Measurements from ENCODE around the gene NATD1. TPM values are rescaled to one million over a fixed set of nuclear protein-coding genes. Genes with fewer than 3 reads are reported as not detected.

Gene NATD1
- total and polyA plus RNA-seq, 2 experiments from 2014 or later: 5.0 to 6.7 TPM

GRCh38 chr17:21271454-21272183 lies 18.4 kb upstream of the NATD1 start:
- H2AFZ ChIP-seq: no peak overlapping the region
- no peaks in the 10 kb centered on the region for H3K9me3 ChIP-seq (ENCODE audit: low read depth)
- no peak for DNase-seq (ENCODE audit: low spot score)
- H3K4me1 ChIP-seq (ENCODE audit: insufficient read depth): peaks cover 6% of the 10 kb centered on the region
- H3K4me3 ChIP-seq: no peak overlapping the region
- H3K9me2 ChIP-seq (replicated peaks; ENCODE audit: insufficient read depth): no peaks in the 10 kb centered on the region
- no peaks in the 10 kb centered on the region for H3K79me2 ChIP-seq
- no peak overlapping the region for H3K4me2 ChIP-seq
- no peak overlapping the region for H3K27ac ChIP-seq
- no peak for TF ChIP-seq EZH2phosphoT487 (IDR thresholded peaks at IDR 0.05; ENCODE audit: low read depth, severe bottlenecking, unreplicated experiment)
- no peak for TF ChIP-seq CTCF (IDR thresholded peaks at IDR 0.05; ENCODE audit: poor library complexity)
- no peak for TF ChIP-seq EZH2 (IDR thresholded peaks at IDR 0.05; ENCODE audit: borderline replicate concordance)
- no peaks in the 10 kb centered on the region for H3K36me3 ChIP-seq (replicated peaks; ENCODE audit: insufficient read depth, low read depth)
- WGBS (ENCODE audit: low lambda C conversion rate, missing lambda C conversion rate): 96% methylated on average over 10 of the region's 10 CpGs
- no peaks in the 10 kb centered on the region for H4K20me1 ChIP-seq (ENCODE audit: insufficient read depth, poor library complexity, severe bottlenecking)
- H3K27me3 ChIP-seq: no peaks in the 10 kb centered on the region

- Histone ChIP-seq H3K9me3 (ENCODE audit: low read depth) (no peaks in the 10 kb centered on the region), H3K27ac (no peak overlapping the region), H3K36me3 (replicated peaks; ENCODE audit: insufficient read depth, low read depth) (no peaks in the 10 kb centered on the region), H3K4me1 (ENCODE audit: insufficient read depth) (no peaks in the 10 kb centered on the region), H3K4me2 (no peak overlapping the region), H3K9me2 (replicated peaks; ENCODE audit: insufficient read depth) (no peaks in the 10 kb centered on the region), H3K4me3 (no peak overlapping the region), H3K79me2 (no peaks in the 10 kb centered on the region), H3K27me3 (no peaks in the 10 kb centered on the region), H4K20me1 (ENCODE audit: insufficient read depth, poor library complexity, severe bottlenecking) (no peaks in the 10 kb centered on the region), H2AFZ (no peak overlapping the region)
- DNase-seq (ENCODE audit: low spot score): no peak
- TF ChIP-seq EZH2 (IDR thresholded peaks at IDR 0.05; ENCODE audit: borderline replicate concordance) (no peak), CTCF (IDR thresholded peaks at IDR 0.05; ENCODE audit: poor library complexity) (no peak), EZH2phosphoT487 (IDR thresholded peaks at IDR 0.05; ENCODE audit: low read depth, severe bottlenecking, unreplicated experiment) (no peak)
- WGBS (ENCODE audit: low lambda C conversion rate, missing lambda C conversion rate): 71% methylated on average over 8 of the region's 8 CpGs
These were observed 16.2 kb upstream of the NATD1 start for GRCh38 chr17:21269394-21269793.

- H3K4me3 ChIP-seq: no peak overlapping the region
- H3K4me2 ChIP-seq: no peak overlapping the region
- no peaks in the 10 kb centered on the region for H3K9me3 ChIP-seq (ENCODE audit: low read depth)
- H3K27me3 ChIP-seq: no peaks in the 10 kb centered on the region
- H2AFZ ChIP-seq: no peak overlapping the region
- H3K36me3 ChIP-seq (replicated peaks; ENCODE audit: insufficient read depth, low read depth): no peaks in the 10 kb centered on the region
- no peak overlapping the region for H3K27ac ChIP-seq
- no peaks in the 10 kb centered on the region for H3K9me2 ChIP-seq (replicated peaks; ENCODE audit: insufficient read depth)
- TF ChIP-seq CTCF (IDR thresholded peaks at IDR 0.05; ENCODE audit: poor library complexity) (no peak), EZH2phosphoT487 (IDR thresholded peaks at IDR 0.05; ENCODE audit: low read depth, severe bottlenecking, unreplicated experiment) (no peak), EZH2 (IDR thresholded peaks at IDR 0.05; ENCODE audit: borderline replicate concordance) (no peak)
- no peaks in the 10 kb centered on the region for H4K20me1 ChIP-seq (ENCODE audit: insufficient read depth, poor library complexity, severe bottlenecking)
- H3K4me1 ChIP-seq (ENCODE audit: insufficient read depth): no peaks in the 10 kb centered on the region
- H3K79me2 ChIP-seq: no peaks in the 10 kb centered on the region
- DNase-seq (ENCODE audit: low spot score): no peak
- WGBS (ENCODE audit: low lambda C conversion rate, missing lambda C conversion rate): 71% methylated on average over 7 of the region's 7 CpGs
These were observed 15.5 kb upstream of the NATD1 start for GRCh38 chr17:21268596-21269188.

Measured in hepatocyte (in vitro differentiated cells).